ENCODE data around the gene ALDH8A1. TPM values are rescaled to one million over a fixed set of nuclear protein-coding genes. Genes with fewer than 3 reads are reported as not detected.

ALDH8A1 gene
- total and polyA plus RNA-seq, 2 of the 8 experiments (the other 6 are each of a cell fraction or from before 2014, with no cell fraction given) = 0.08 to 0.28 TPM

GRCh38 chr6:134920422-134920821 is 29.5 kb downstream of the ALDH8A1 start:
- CTCF ChIA-PET (ENCODE audit: partially characterized antibody) = interaction anchor here (0.8 to 1.8 kb wide), 3 partner anchors 18 to 767 kb away, joined by 3 to 6 read pairs (median 3); no protein-coding TSS in a partner anchor
- H4K91ac ChIP-seq (replicated peaks; ENCODE audit: insufficient read length, low read length) = no peak overlapping the region
- H3K79me2 ChIP-seq (ENCODE audit: control insufficient read depth in 1 of 2, insufficient read depth in 2 of 2, low read length in 2 of 2) = no peaks in the 10 kb centered on the region
- POLR2A ChIA-PET (ENCODE audit: partially characterized antibody) = interaction anchor here (0.6 kb wide), 2 partner anchors 83 to 745 kb away, joined by 3 read pairs; no protein-coding TSS in a partner anchor
- no peak overlapping the region for H2BK15ac ChIP-seq (ENCODE audit: low read length)
- H3K23me2 ChIP-seq (ENCODE audit: low read depth, low read length) = no peaks in the 10 kb centered on the region
- H2BK20ac ChIP-seq (ENCODE audit: low read length) = no peak overlapping the region
- H3K14ac ChIP-seq (ENCODE audit: insufficient read length) = no peak overlapping the region
- H2AFZ ChIP-seq (ENCODE audit: low read length) = no peak overlapping the region
- no peaks in the 10 kb centered on the region for H3K36me3 ChIP-seq (ENCODE audit: control insufficient read depth in 2 of 4, insufficient read depth in 4 of 4, low read length in 3 of 4)
- H2BK5ac ChIP-seq (ENCODE audit: low read depth, low read length) = no peak overlapping the region
- WGBS, 2 experiments (ENCODE audit: extremely low coverage in 1 of 2, insufficient coverage in 1 of 2, insufficient read length in 1 of 2, insufficient replicate concordance in 2 of 2, low coverage in 1 of 2, low lambda C conversion rate in 2 of 2, missing lambda C conversion rate in 1 of 2) = 94% methylated on average over 2 of the region's 2 CpGs; no CpG with 5 or more reads in 1 of the 2 experiments
- H4K20me1 ChIP-seq (replicated peaks in 1 of 2; ENCODE audit: control insufficient read depth in 1 of 2, insufficient read depth in 2 of 2, low read length in 2 of 2) = no peaks in the 10 kb centered on the region
- H3K27ac ChIP-seq (ENCODE audit: low read depth, low read length) = no peak overlapping the region
- FAIRE-seq = no peak
- no peak overlapping the region for H2AK5ac ChIP-seq (ENCODE audit: low read depth, low read length)
- no peak overlapping the region for H3K9ac ChIP-seq (replicated peaks in 1 of 4; ENCODE audit: extremely low read depth in 1 of 4, low read depth in 3 of 4, low read length in 3 of 4)
- no peak overlapping the region for H3K56ac ChIP-seq (replicated peaks; ENCODE audit: insufficient read length, low read depth, low read length)
- no peak overlapping the region for H4K5ac ChIP-seq (ENCODE audit: insufficient read length, low read depth, low read length)
- no peak overlapping the region for H2BK12ac ChIP-seq (ENCODE audit: low read depth, low read length)
- H3K18ac ChIP-seq (ENCODE audit: extremely low read depth, low read length) = no peak overlapping the region
- no peak overlapping the region for H3K4ac ChIP-seq (replicated peaks; ENCODE audit: insufficient read length, low read depth, low read length)
- no peaks in the 10 kb centered on the region for H3K79me1 ChIP-seq (ENCODE audit: low read depth, low read length)
- no peaks in the 10 kb centered on the region; a peak in 1 of 7 replicates for H3K4me1 ChIP-seq (replicated peaks in 1 of 4; ENCODE audit: control insufficient read depth in 3 of 4, insufficient read depth in 4 of 4, low read length in 3 of 4)
- no peak overlapping the region for H3K4me2 ChIP-seq (ENCODE audit: insufficient read depth in 1 of 2, low read depth in 2 of 2, low read length in 2 of 2)
- no peak overlapping the region for H3K23ac ChIP-seq (ENCODE audit: insufficient read length)
- H3K4me3 ChIP-seq (ENCODE audit: extremely low read depth in 1 of 4, insufficient read depth in 2 of 4, low read depth in 3 of 4, low read length in 4 of 4) = no peak overlapping the region
- no peaks in the 10 kb centered on the region for H3K9me3 ChIP-seq (ENCODE audit: insufficient read depth in 2 of 2, low read depth in 1 of 2, low read length in 1 of 2)
- H3K27me3 ChIP-seq (replicated peaks in 1 of 4; ENCODE audit: control insufficient read depth in 3 of 4, extremely low read depth in 1 of 4, insufficient read depth in 3 of 4, low read length in 3 of 4) = no peaks in the 10 kb centered on the region
- DNase-seq (ENCODE audit: low read depth in 1 of 2, low spot score in 2 of 2) = no peak
- H2BK120ac ChIP-seq (replicated peaks; ENCODE audit: low read depth, low read length) = no peak overlapping the region
- no peak overlapping the region for H4K8ac ChIP-seq (ENCODE audit: extremely low read depth, insufficient read depth, low read length)
- TF ChIP-seq, protein P1, sequence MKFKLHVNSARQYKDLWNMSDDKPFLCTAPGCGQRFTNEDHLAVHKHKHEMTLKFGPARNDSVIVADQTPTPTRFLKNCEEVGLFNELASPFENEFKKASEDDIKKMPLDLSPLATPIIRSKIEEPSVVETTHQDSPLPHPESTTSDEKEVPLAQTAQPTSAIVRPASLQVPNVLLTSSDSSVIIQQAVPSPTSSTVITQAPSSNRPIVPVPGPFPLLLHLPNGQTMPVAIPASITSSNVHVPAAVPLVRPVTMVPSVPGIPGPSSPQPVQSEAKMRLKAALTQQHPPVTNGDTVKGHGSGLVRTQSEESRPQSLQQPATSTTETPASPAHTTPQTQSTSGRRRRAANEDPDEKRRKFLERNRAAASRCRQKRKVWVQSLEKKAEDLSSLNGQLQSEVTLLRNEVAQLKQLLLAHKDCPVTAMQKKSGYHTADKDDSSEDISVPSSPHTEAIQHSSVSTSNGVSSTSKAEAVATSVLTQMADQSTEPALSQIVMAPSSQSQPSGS (IDR thresholded peaks at IDR 0.05; ENCODE audit: low read length) = no peak
